K562 (cell line): ENCODE results near the gene SCNN1A. TPM values are rescaled to one million over a fixed set of nuclear protein-coding genes. Genes with fewer than 3 reads are reported as not detected.

Experiments used
- ATAC-seq: fragments of 200-7000 bp; cut with Tn5 transposase; 3 replicates; pipeline ENCODE4 v1.9.1; 2020; ENCODE audit warnings: moderate library complexity
- BruUV-seq: library from RNA; stranded (reverse); fragments of 400-500 nt; replicated peaks from 2 replicates; lab custom pipeline; 2021; lab: Mats Ljungman, UMichigan
- CTCF ChIA-PET: fragments of 300-600 bp; formaldehyde crosslinking; extraction: SDS; loops from one replicate; lab custom pipeline; 2021; ENCODE audit warnings: low intra/inter-chr PET ratio; lab: Yijun Ruan, JAX
- POLR2A ChIA-PET: fragments of 300-600, 350-650 bp; sonication (Branson Sonifier 250); formaldehyde crosslinking; extraction: SDS; loops from one replicate; lab custom pipeline; 2021; ENCODE audit warnings: antibody characterized with exemption, inconsistent platforms; lab: Yijun Ruan, JAX
- DNase-seq, 4 experiments: peaks; one replicate each; pipeline versions ENCODE4 v3.0.0 to v3.0.0-alpha.2; 2011 to 2018; ENCODE audit warnings: low spot score in 3 of 4, mixed read lengths in 3 of 4; ENCODE audit errors: extremely low read depth in 1 of 4
- FAIRE-seq: peaks from 2 replicates; lab custom pipeline; 2011; peaks lifted over from hg19 to GRCh38; lab: Jason Lieb, UNC
- H2AFZ ChIP-seq: 2 replicates; pipeline ENCODE4 v1.6.0; 2011; ENCODE audit warnings: low read depth, low read length, control low read depth, inconsistent platforms
- H3K27ac ChIP-seq: fragments of 200-600 bp; 3 replicates; pipeline ENCODE4 v1.8.0; 2011; ENCODE audit warnings: low read depth, mild to moderate bottlenecking, control low read depth, inconsistent platforms, low read length, moderate library complexity, mixed read lengths; ENCODE audit errors: extremely low read depth
- H3K27me3 ChIP-seq, 2 experiments: fragments of 300-600 bp in 1 of 2; 2 replicates in 1 of 2; 3 replicates in 1 of 2; pipeline versions ENCODE4 v1.6.0 to v1.8.0; 2011; ENCODE audit warnings: inconsistent platforms in 2 of 2, low read length in 2 of 2, mild to moderate bottlenecking in 1 of 2, mixed read lengths in 1 of 2, moderate library complexity in 1 of 2; ENCODE audit not compliant: control insufficient read depth in 2 of 2, insufficient read depth in 2 of 2
- H3K36me3 ChIP-seq: fragments of 300-600 bp; 3 replicates; pipeline ENCODE4 v1.8.0; 2011; ENCODE audit warnings: mild to moderate bottlenecking, low read length, inconsistent platforms; ENCODE audit not compliant: control insufficient read depth, insufficient read depth
- H3K4me1 ChIP-seq, 2 experiments: fragments of 200-600 bp in 1 of 2; replicated peaks in 1 of 2; 2 replicates in 1 of 2; 3 replicates in 1 of 2; pipeline versions ENCODE4 v1.5.1 to v1.8.0; 2011; ENCODE audit warnings: inconsistent platforms in 2 of 2, low read length in 2 of 2, mild to moderate bottlenecking in 1 of 2, mixed read lengths in 1 of 2, moderate library complexity in 1 of 2; ENCODE audit not compliant: control insufficient read depth in 2 of 2, insufficient read depth in 2 of 2
- H3K4me2 ChIP-seq: 2 replicates; pipeline ENCODE4 v1.6.1; 2011; ENCODE audit warnings: low read length, control low read depth, inconsistent platforms, mixed read lengths; ENCODE audit not compliant: insufficient read depth
- H3K4me3 ChIP-seq: fragments of 200-600 bp; sonication (generic), shearing (Covaris generic); 2 replicates; pipeline ENCODE4 v1.5.1; 2016; ENCODE audit warnings: control low read depth, inconsistent platforms
- H3K79me2 ChIP-seq: fragments of 200-600 bp; 3 replicates; pipeline ENCODE4 v1.8.0; 2011; ENCODE audit warnings: low read length, inconsistent platforms; ENCODE audit not compliant: control insufficient read depth, insufficient read depth
- H3K9ac ChIP-seq, 2 experiments: 2 replicates each; pipeline versions ENCODE4 v1.6.0 to v1.6.1; 2011; ENCODE audit warnings: low read depth in 2 of 2, low read length in 2 of 2, control low read depth in 1 of 2, inconsistent platforms in 1 of 2, mild to moderate bottlenecking in 1 of 2, mixed read lengths in 1 of 2; ENCODE audit not compliant: insufficient read depth in 1 of 2
- H3K9me1 ChIP-seq: one replicate; pipeline ENCODE4 v1.6.0; 2011; ENCODE audit warnings: inconsistent platforms, mild to moderate bottlenecking, low read length, moderate library complexity; ENCODE audit not compliant: control insufficient read depth, insufficient read depth
- H3K9me3 ChIP-seq: replicated peaks from 2 replicates; pipeline ENCODE4 v1.5.1; 2011; ENCODE audit warnings: low read depth, low read length, inconsistent platforms; ENCODE audit not compliant: control insufficient read depth, insufficient read depth
- H4K20me1 ChIP-seq: replicated peaks from 2 replicates; pipeline ENCODE4 v1.6.1; 2011; ENCODE audit warnings: low read length, inconsistent platforms, mixed read lengths; ENCODE audit not compliant: control insufficient read depth, insufficient read depth
- RBM39 ChIP-seq: fragments of 200-400 bp; formaldehyde crosslinking; optimal IDR thresholded peaks from 2 replicates; pipeline ENCODE3; 2018; ENCODE audit warnings: low read depth, low read length
- THRA ChIP-seq: fragments of 450-650 bp; IDR thresholded peaks from 2 replicates; pipeline ENCODE4 v1.6.1; 2017; ENCODE audit warnings: mild to moderate bottlenecking, moderate library complexity
- WGBS: fragments of 100-300 bp; shearing (Covaris generic); methylation state at CpG from one replicate; pipeline ENCODE4 v1.1.6; 2016; ENCODE audit warnings: low coverage, mixed read lengths; ENCODE audit not compliant: insufficient coverage; ENCODE audit errors: missing lambda C conversion rate; 5-methylcytosine and 5-hydroxymethylcytosine counted together
- in situ Hi-C: fragments of 300-500 bp; cut with MboI; formaldehyde crosslinking; loops from 4 replicates; pipeline ENCODE4 v1.15.0; 2018; ENCODE audit warnings: inconsistent platforms, mixed read lengths
- intact Hi-C: fragments of 100-400 bp; cut with micrococcal nuclease; formaldehyde crosslinking; loops from 2 replicates; pipeline ENCODE4 v1.14.2; 2022
- polyA plus RNA-seq, 8 experiments: library from polyadenylated mRNA; depleted of rRNA in 4 of 8; stranded (reverse) in 5 of 8; unstranded in 3 of 8; fragments of >200 nt; fragmentation: Nextera tagmentation in 2 of 8; fragmentation: Illumina TruSeq in 1 of 8; extraction: Ambion mirVana in 2 of 8; extraction: Trizol in 1 of 8; gene quantifications; 2 replicates each; pipeline versions ENCODE4 v1.2.1 to v1.2.3, GENCODE V29; 2011 to 2014; ENCODE audit warnings: inconsistent platforms in 1 of 8, missing spikeins in 1 of 8
- total RNA-seq, 7 experiments: library from RNA; depleted of rRNA in 6 of 7; stranded (reverse); fragments of >200 nt in 6 of 7; fragmentation: Illumina TruSeq in 2 of 7; extraction: Trizol in 2 of 7; gene quantifications; 2 replicates each; pipeline versions ENCODE4 v1.2.1 to v1.2.3, GENCODE V29; 2011 to 2021; ENCODE audit warnings: low replicate concordance in 1 of 7
- TF ChIP-seq, protein P1 (sequence below): sonication (generic); formaldehyde crosslinking; IDR thresholded peaks from 2 replicates; pipeline ENCODE4 v1.4.0; 2020; ENCODE audit warnings: mild to moderate bottlenecking, missing genetic modification reagents

Gene SCNN1A
- total and polyA plus RNA-seq, 9 of the 15 experiments (the other 6 are each of a cell fraction or from before 2014, with no cell fraction given) = 0.15 to 0.49 (median 0.32) TPM; not detected in 5

DNA sequence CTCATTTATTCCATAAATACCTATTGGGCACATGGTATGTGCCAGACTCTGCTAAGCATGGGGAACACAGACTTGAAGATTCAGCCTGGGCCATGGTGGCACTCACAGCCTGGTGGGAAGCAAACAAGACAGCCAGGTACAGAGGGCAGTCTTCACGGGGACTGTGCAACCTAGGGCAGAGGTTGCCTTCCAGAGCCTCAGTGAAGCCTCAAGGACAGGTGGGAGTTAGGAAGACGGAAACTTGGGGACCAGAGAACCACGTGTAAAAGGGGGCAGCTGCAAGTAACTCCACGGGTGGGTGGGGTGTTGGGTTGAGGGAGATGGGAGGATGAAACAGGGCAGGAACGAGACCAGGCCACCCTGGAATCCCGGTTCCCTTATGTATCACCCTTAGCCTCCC is 7.6 kb upstream of the SCNN1A start:
- ATAC-seq = no peak
- H3K9ac ChIP-seq = peak overlapping the region; percentile 93 to 99; a peak in 3 of 4 replicates
- TF ChIP-seq THRA (no peak), RBM39 (no peak)
- TF ChIP-seq, protein P1, sequence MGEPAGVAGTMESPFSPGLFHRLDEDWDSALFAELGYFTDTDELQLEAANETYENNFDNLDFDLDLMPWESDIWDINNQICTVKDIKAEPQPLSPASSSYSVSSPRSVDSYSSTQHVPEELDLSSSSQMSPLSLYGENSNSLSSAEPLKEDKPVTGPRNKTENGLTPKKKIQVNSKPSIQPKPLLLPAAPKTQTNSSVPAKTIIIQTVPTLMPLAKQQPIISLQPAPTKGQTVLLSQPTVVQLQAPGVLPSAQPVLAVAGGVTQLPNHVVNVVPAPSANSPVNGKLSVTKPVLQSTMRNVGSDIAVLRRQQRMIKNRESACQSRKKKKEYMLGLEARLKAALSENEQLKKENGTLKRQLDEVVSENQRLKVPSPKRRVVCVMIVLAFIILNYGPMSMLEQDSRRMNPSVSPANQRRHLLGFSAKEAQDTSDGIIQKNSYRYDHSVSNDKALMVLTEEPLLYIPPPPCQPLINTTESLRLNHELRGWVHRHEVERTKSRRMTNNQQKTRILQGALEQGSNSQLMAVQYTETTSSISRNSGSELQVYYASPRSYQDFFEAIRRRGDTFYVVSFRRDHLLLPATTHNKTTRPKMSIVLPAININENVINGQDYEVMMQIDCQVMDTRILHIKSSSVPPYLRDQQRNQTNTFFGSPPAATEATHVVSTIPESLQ (CRISPR knock-in tag) = no peak
- H2AFZ ChIP-seq = 0 out of 2 replicates have a peak overlapping the region, but pooled peaks have one; percentile 91
- peaks cover 31% of the 10 kb centered on the region for H3K36me3 ChIP-seq
- no peak for DNase-seq
- intact Hi-C loops (no loop called here), in situ Hi-C loops (no loop called here)
- peak overlapping the region; percentile 93; the same call in 1 of the 2 replicates for H3K4me2 ChIP-seq
- 67% methylated on average over 4 of the region's 6 CpGs for WGBS
- no peak overlapping the region for H3K4me3 ChIP-seq
- CTCF ChIA-PET = no interaction called here
- H3K4me1 ChIP-seq = peaks cover 10 to 35% of the 10 kb centered on the region in 2 experiments; a peak in 4 of 5 replicates
- POLR2A ChIA-PET = interaction anchor here (0.5 to 3.8 kb wide), 6 partner anchors 8 to 151 kb away, joined by 3 to 15 read pairs (median 5); partner anchors contain the start of genes GAPDH and SCNN1A
- H3K9me1 ChIP-seq = no peaks in the 10 kb centered on the region
- H4K20me1 ChIP-seq = no peaks in the 10 kb centered on the region
- H3K79me2 ChIP-seq = peaks cover 29% of the 10 kb centered on the region
- no peak for FAIRE-seq
- no peaks in the 10 kb centered on the region for H3K9me3 ChIP-seq
- BruUV-seq = no TSS peak
- H3K27me3 ChIP-seq = no peaks in the 10 kb centered on the region
- peak overlapping the region; percentile 94; the same call in 2 of the 3 replicates for H3K27ac ChIP-seq
